ENCODE results near the gene TRAPPC2L. TPM values are rescaled to one million over a fixed set of nuclear protein-coding genes. Genes with fewer than 3 reads are reported as not detected.

TRAPPC2L gene
- total and polyA plus RNA-seq, 2 of the 13 experiments (the other 11 are each of a cell fraction or from before 2014, with no cell fraction given), result 96.3 to 107 TPM

GRCh38 chr16:88856828-88857727 lies at the start of gene TRAPPC2L, which contains the start of gene GALNS (continued):
- TF ChIP-seq, protein P1, sequence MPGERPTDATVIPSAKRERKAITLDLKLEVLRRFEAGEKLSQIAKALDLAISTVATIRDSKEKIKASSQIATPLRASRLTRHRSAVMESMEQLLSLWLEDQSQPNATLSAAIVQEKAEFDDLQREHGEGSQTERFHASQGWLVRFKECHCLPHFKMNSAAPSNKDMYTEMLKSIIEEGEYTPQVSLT (CRISPR knock-in tag; IDR thresholded peaks at IDR 0.05; ENCODE audit: borderline replicate concordance, low read depth), result no peak
- peak; percentile 85; the same call in 1 of the 2 replicates for TF ChIP-seq IRF9 (CRISPR knock-in tag; IDR thresholded peaks at IDR 0.05; ENCODE audit: borderline replicate concordance)
- 0 out of 2 replicates have a peak, but pooled peaks have one; percentile 26 for TF ChIP-seq ZC3H4 (CRISPR knock-in tag; IDR thresholded peaks at IDR 0.05; ENCODE audit: borderline replicate concordance)
- peak; percentile 19 for TF ChIP-seq ZNF451 (CRISPR knock-in tag; IDR thresholded peaks at IDR 0.05)
- no peak for TF ChIP-seq NBN (conservative IDR thresholded peaks at IDR 0.05)
- no peak for TF ChIP-seq FOXP1 (IDR thresholded peaks at IDR 0.05)
- no peak for TF ChIP-seq FOXP1 (CRISPR knock-in tag; IDR thresholded peaks at IDR 0.05)
- no peak for TF ChIP-seq THAP7 (CRISPR knock-in tag; IDR thresholded peaks at IDR 0.05)
- TF ChIP-seq ATF4 (CRISPR knock-in tag; IDR thresholded peaks at IDR 0.05), result peak in 1 of 2 experiments; percentile 39; a peak in 1 of 4 replicates
- 0 out of 2 replicates have a peak, but pooled peaks have one; percentile 77 for TF ChIP-seq ZNF484 (CRISPR knock-in tag; IDR thresholded peaks at IDR 0.05; ENCODE audit: borderline replicate concordance, low read depth)
- no peak for TF ChIP-seq ZNF747 (CRISPR knock-in tag; IDR thresholded peaks at IDR 0.05; ENCODE audit: borderline replicate concordance)
- peak; percentile 83 for TF ChIP-seq ZBTB38 (CRISPR knock-in tag; IDR thresholded peaks at IDR 0.05)
- no peak; the same call in 1 of the 2 replicates for TF ChIP-seq ZNF142 (CRISPR knock-in tag; IDR thresholded peaks at IDR 0.05)
- TF ChIP-seq MIXL1 (CRISPR knock-in tag; IDR thresholded peaks at IDR 0.05), result 0 out of 2 replicates have a peak, but pooled peaks have one; percentile 22
- no peak for TF ChIP-seq ZBTB1 (CRISPR knock-in tag; IDR thresholded peaks at IDR 0.05; ENCODE audit: borderline replicate concordance)
- TF ChIP-seq, protein P2, sequence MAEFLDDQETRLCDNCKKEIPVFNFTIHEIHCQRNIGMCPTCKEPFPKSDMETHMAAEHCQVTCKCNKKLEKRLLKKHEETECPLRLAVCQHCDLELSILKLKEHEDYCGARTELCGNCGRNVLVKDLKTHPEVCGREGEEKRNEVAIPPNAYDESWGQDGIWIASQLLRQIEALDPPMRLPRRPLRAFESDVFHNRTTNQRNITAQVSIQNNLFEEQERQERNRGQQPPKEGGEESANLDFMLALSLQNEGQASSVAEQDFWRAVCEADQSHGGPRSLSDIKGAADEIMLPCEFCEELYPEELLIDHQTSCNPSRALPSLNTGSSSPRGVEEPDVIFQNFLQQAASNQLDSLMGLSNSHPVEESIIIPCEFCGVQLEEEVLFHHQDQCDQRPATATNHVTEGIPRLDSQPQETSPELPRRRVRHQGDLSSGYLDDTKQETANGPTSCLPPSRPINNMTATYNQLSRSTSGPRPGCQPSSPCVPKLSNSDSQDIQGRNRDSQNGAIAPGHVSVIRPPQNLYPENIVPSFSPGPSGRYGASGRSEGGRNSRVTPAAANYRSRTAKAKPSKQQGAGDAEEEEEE (CRISPR knock-in tag; IDR thresholded peaks at IDR 0.05; ENCODE audit: borderline replicate concordance), result no peak
- peak; percentile 67; the same call in 1 of the 2 replicates for TF ChIP-seq ESRRA (CRISPR knock-in tag; IDR thresholded peaks at IDR 0.05; ENCODE audit: low read depth)

Data from HepG2 (cell line).